Measurements from ENCODE around the gene EAPP. TPM values are rescaled to one million over a fixed set of nuclear protein-coding genes. Genes with fewer than 3 reads are reported as not detected.
"Not testable (repeated sequence)": the region's sequence is repeated elsewhere in the genome, so short reads cannot be mapped to it uniquely, and the experiment has no call there.

The EAPP gene
- total RNA-seq, 2 donors from 2014 or later = 33.6 to 46.9 TPM

DNA sequence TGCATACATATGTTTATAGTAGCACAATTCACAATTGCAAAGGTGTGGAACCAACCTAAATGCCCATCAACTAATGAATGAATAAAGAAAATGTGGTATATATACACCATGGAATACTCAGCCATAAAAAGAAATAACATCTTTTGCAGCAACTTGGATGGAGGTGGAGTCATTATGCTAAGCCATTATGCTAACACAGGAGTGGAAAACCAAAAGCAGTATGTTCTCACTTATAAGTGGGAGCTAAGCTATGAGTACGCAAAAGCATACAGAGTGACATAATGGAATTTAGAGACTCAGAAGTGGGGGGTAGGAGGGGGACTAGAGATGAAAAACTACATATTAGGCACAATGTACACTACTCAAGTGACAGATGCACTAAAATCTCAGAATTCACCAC is 61.2 kb downstream of the EAPP start:
- Mint-ChIP-seq H3K36me3 (ENCODE audit: low read depth) (no peaks in the 10 kb centered on the region), H3K4me3 (no peak overlapping the region), H3K27ac (no peak overlapping the region), H3K9me3 (no peaks in the 10 kb centered on the region), H3K4me1 (no peaks in the 10 kb centered on the region), H3K27me3 (peaks cover 3% of the 10 kb centered on the region)
- ATAC-seq (replicated peaks) = no peak

DNA sequence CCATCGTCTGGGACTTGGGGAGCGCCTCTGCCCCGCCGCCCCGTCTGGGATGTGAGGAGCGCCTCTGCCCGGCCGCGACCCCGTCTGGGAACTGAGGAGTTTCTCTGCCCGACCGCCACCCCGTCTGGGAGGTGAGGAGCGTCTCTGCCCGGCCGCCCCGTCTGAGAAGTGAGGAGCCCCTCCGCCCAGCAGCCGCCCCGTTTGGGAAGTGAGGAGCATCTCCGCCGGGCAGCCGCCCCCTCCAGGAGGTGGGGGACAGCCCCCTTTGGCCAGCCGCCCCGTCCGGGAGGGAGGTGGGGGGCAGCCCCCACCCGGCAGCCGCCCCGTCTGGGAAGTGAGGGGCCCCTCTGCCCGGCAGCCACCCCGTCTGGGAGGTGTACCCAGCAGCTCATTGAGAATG is 63.5 kb downstream of the EAPP start:
- ATAC-seq (replicated peaks); H3K4me3 Mint-ChIP-seq; H3K27ac Mint-ChIP-seq; H3K27me3 Mint-ChIP-seq; H3K36me3 Mint-ChIP-seq (ENCODE audit: low read depth); H3K9me3 Mint-ChIP-seq; H3K4me1 Mint-ChIP-seq: not testable (repeated sequence)

DNA sequence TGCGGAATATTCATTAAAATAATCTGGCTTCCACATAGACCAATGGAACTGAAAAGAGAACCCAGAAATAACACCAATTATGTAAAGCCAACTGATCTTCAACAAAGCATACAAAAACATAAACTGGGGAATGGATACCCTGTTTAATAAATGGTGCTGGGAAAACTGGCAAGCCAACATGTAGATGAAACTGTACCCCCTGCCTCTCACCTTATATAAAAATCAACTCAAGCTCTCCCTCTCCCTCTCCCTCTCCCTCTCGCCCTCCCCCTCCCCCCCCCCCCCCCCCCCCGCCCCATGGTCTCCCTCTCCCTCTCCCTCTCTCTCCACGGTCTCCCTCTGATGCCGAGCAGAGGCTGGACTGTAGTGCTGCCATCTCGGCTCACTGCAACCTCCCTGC is 64.3 kb downstream of the EAPP start:
- no peak for ATAC-seq (replicated peaks)
- no peaks in the 10 kb centered on the region for H3K9me3 Mint-ChIP-seq
- H3K27ac Mint-ChIP-seq = no peak overlapping the region
- H3K27me3 Mint-ChIP-seq = peaks cover 7% of the 10 kb centered on the region
- H3K36me3 Mint-ChIP-seq (ENCODE audit: low read depth) = no peaks in the 10 kb centered on the region
- H3K4me3 Mint-ChIP-seq = no peak overlapping the region
- no peaks in the 10 kb centered on the region for H3K4me1 Mint-ChIP-seq

DNA sequence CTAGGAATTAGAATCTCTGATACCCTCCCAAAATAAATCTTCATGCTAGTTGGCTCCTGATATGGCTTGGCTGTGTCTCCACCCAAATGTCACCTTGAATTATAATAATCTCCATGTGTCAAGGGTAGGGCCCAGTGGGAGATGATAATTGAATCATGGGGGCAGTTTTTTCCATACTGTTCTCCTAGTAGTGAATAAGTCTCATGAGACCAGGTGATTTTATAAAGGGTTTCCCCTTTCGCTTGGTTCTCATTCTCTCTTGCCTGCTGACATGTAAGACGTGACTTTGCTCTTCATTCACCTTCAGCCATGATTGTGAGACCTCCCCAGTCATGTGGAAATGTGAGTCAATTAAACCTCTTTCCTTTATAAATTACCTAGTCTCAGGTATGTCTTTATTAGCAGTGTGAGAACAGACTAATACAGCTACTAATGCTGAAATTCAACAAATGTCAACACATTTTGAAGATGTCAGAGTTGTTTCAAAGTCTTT is 65.3 kb downstream of the EAPP start:
- no peak overlapping the region for H3K27ac Mint-ChIP-seq

GRCh38 chr14:34472706-34473279 is 66.7 kb downstream of the EAPP start:
- no peak for ATAC-seq (replicated peaks)
- Mint-ChIP-seq H3K4me1 (no peaks in the 10 kb centered on the region), H3K27ac (no peak overlapping the region), H3K27me3 (peaks cover 7% of the 10 kb centered on the region), H3K36me3 (ENCODE audit: low read depth) (no peaks in the 10 kb centered on the region), H3K4me3 (no peak overlapping the region), H3K9me3 (no peaks in the 10 kb centered on the region)

More for the DNA sequence above, 65.3 kb downstream of the EAPP start:
- Mint-ChIP-seq H3K4me1 (no peaks in the 10 kb centered on the region), H3K27me3 (peaks cover 7% of the 10 kb centered on the region), H3K9me3 (no peaks in the 10 kb centered on the region), H3K4me3 (no peak overlapping the region), H3K36me3 (ENCODE audit: low read depth) (no peaks in the 10 kb centered on the region)
- no peak for ATAC-seq (replicated peaks)

DNA sequence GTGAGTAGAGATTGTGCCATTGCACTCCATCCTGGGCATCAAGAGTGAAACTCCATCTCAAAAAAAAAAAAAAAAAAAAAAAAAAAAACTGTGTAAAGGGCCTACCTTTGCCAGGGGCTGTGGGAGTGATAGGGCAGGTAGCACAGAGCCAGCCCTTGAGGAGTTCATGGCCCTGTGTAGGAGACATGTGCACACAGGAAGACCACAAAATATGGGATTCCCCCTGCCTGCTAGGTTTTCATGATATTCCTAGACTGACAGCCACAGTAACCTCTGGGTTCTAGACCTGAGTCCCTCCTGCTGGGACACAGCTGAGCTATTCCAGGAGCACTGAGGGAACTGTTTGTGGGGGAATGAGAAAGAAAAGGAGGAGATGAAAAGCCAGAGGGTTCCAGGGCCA is 69.2 kb downstream of the EAPP start:
- H3K4me3 Mint-ChIP-seq = no peak overlapping the region
- no peaks in the 10 kb centered on the region for H3K9me3 Mint-ChIP-seq
- H3K36me3 Mint-ChIP-seq (ENCODE audit: low read depth) = no peaks in the 10 kb centered on the region
- peaks cover 4% of the 10 kb centered on the region for H3K27me3 Mint-ChIP-seq
- no peak overlapping the region for H3K27ac Mint-ChIP-seq
- no peak for ATAC-seq (replicated peaks)
- no peaks in the 10 kb centered on the region for H3K4me1 Mint-ChIP-seq

GRCh38 chr14:34466691-34467090 is 72.8 kb downstream of the EAPP start:
- Mint-ChIP-seq H3K36me3 (ENCODE audit: low read depth) (no peaks in the 10 kb centered on the region), H3K27me3 (no peaks in the 10 kb centered on the region), H3K9me3 (no peaks in the 10 kb centered on the region), H3K4me3 (no peak overlapping the region), H3K27ac (no peak overlapping the region), H3K4me1 (no peaks in the 10 kb centered on the region)
- no peak for ATAC-seq (replicated peaks)

Other genes with a start within 250 kb of the EAPP start
- gene SPTSSA, start 77.5 kb downstream of the EAPP start, total RNA-seq = 10 to 100 TPM in 1 of 2 donors, 1 to 10 TPM in 1; 7.0 to 12.7 TPM
- gene SNX6, start 90.4 kb upstream of the EAPP start, total RNA-seq = 10 to 100 TPM; 75.4 to 88.8 TPM
- 1 to 10 TPM; 6.6 to 9.2 TPM for gene CFL2, start 174.9 kb upstream of the EAPP start, total RNA-seq

All from activated T-helper 17 cell treated with anti-CD3 and anti-CD28 coated beads, Interleukin-2, amount 50 U/mL, for 72 hours (primary cell).